Activated naive CD4-positive, alpha-beta T cell treated with anti-CD3 and anti-CD28 coated beads, Interleukin-2, amount 50 U/mL, for 24 hours (primary cell): ENCODE data around the gene CTNND2.

ENCODE experiments used
- H3K27ac Mint-ChIP-seq: one replicate; pipeline ENCODE4 v1.8.0; 2021; ENCODE audit warnings: mild to moderate bottlenecking, mixed read lengths
- H3K27me3 Mint-ChIP-seq: one replicate; pipeline ENCODE4 v1.8.0; 2021; ENCODE audit warnings: mixed read lengths
- H3K36me3 Mint-ChIP-seq: one replicate; pipeline ENCODE4 v1.8.0; 2021; ENCODE audit warnings: mixed read lengths
- H3K4me1 Mint-ChIP-seq: one replicate; pipeline ENCODE4 v1.8.0; 2021; ENCODE audit warnings: mixed read lengths
- H3K4me3 Mint-ChIP-seq: one replicate; pipeline ENCODE4 v1.8.0; 2021; ENCODE audit warnings: mild to moderate bottlenecking, mixed read lengths
- H3K9me3 Mint-ChIP-seq: one replicate; pipeline ENCODE4 v1.8.0; 2021; ENCODE audit warnings: mixed read lengths

The CTNND2 gene

GRCh38 chr5:11683666-11684065, 220.6 kb downstream of the CTNND2 start:
- H3K4me1 Mint-ChIP-seq, result no peaks in the 10 kb centered on the region
- peaks cover 4% of the 10 kb centered on the region for H3K9me3 Mint-ChIP-seq
- no peaks in the 10 kb centered on the region for H3K27me3 Mint-ChIP-seq
- no peak overlapping the region for H3K27ac Mint-ChIP-seq
- no peaks in the 10 kb centered on the region for H3K36me3 Mint-ChIP-seq
- H3K4me3 Mint-ChIP-seq, result no peak overlapping the region

GRCh38 chr5:11681796-11682195, 222.4 kb downstream of the CTNND2 start:
- peaks cover 10% of the 10 kb centered on the region for H3K9me3 Mint-ChIP-seq
- no peak overlapping the region for H3K4me3 Mint-ChIP-seq
- no peaks in the 10 kb centered on the region for H3K27me3 Mint-ChIP-seq
- no peaks in the 10 kb centered on the region for H3K36me3 Mint-ChIP-seq
- no peak overlapping the region for H3K27ac Mint-ChIP-seq
- H3K4me1 Mint-ChIP-seq, result no peaks in the 10 kb centered on the region

- Mint-ChIP-seq H3K9me3 (peaks cover 15% of the 10 kb centered on the region), H3K36me3 (no peaks in the 10 kb centered on the region), H3K4me1 (no peaks in the 10 kb centered on the region), H3K4me3 (no peak overlapping the region), H3K27me3 (no peaks in the 10 kb centered on the region), H3K27ac (no peak overlapping the region)
These were observed 224.6 kb downstream of the CTNND2 start for GRCh38 chr5:11679676-11680075.

GRCh38 chr5:11675184-11675583, 229.1 kb downstream of the CTNND2 start:
- Mint-ChIP-seq H3K36me3 (no peaks in the 10 kb centered on the region), H3K27ac (no peak overlapping the region), H3K4me1 (no peaks in the 10 kb centered on the region), H3K9me3 (peaks cover 15% of the 10 kb centered on the region), H3K4me3 (no peak overlapping the region), H3K27me3 (no peaks in the 10 kb centered on the region)

- no peak overlapping the region for H3K4me3 Mint-ChIP-seq
- no peak overlapping the region for H3K27ac Mint-ChIP-seq
- H3K4me1 Mint-ChIP-seq, result no peaks in the 10 kb centered on the region
- peaks cover 20% of the 10 kb centered on the region for H3K9me3 Mint-ChIP-seq
- H3K27me3 Mint-ChIP-seq, result no peaks in the 10 kb centered on the region
- H3K36me3 Mint-ChIP-seq, result peaks cover 2% of the 10 kb centered on the region
These were observed 231.7 kb downstream of the CTNND2 start for GRCh38 chr5:11672385-11673085.

- H3K27me3 Mint-ChIP-seq, result peaks cover 2% of the 10 kb centered on the region
- H3K4me3 Mint-ChIP-seq, result no peak overlapping the region
- H3K9me3 Mint-ChIP-seq, result no peaks in the 10 kb centered on the region
- H3K4me1 Mint-ChIP-seq, result no peaks in the 10 kb centered on the region
- no peaks in the 10 kb centered on the region for H3K36me3 Mint-ChIP-seq
- H3K27ac Mint-ChIP-seq, result no peak overlapping the region
These were observed 245.9 kb downstream of the CTNND2 start for GRCh38 chr5:11658376-11658775.

GRCh38 chr5:11656916-11657315, 247.3 kb downstream of the CTNND2 start:
- Mint-ChIP-seq H3K4me3 (no peak overlapping the region), H3K27me3 (peaks cover 2% of the 10 kb centered on the region), H3K4me1 (no peaks in the 10 kb centered on the region), H3K27ac (no peak overlapping the region), H3K36me3 (no peaks in the 10 kb centered on the region), H3K9me3 (no peaks in the 10 kb centered on the region)

- Mint-ChIP-seq H3K4me1 (no peaks in the 10 kb centered on the region), H3K9me3 (peaks cover under 1% of the 10 kb centered on the region), H3K27ac (no peak overlapping the region), H3K27me3 (peaks cover 2% of the 10 kb centered on the region), H3K4me3 (no peak overlapping the region), H3K36me3 (no peaks in the 10 kb centered on the region)
These were observed 248.6 kb downstream of the CTNND2 start for GRCh38 chr5:11655681-11656080.

GRCh38 chr5:11650936-11651335, 253.3 kb downstream of the CTNND2 start:
- H3K27ac Mint-ChIP-seq, result no peak overlapping the region
- no peaks in the 10 kb centered on the region for H3K4me1 Mint-ChIP-seq
- H3K36me3 Mint-ChIP-seq, result no peaks in the 10 kb centered on the region
- no peak overlapping the region for H3K4me3 Mint-ChIP-seq
- peaks cover 7% of the 10 kb centered on the region for H3K9me3 Mint-ChIP-seq
- H3K27me3 Mint-ChIP-seq, result no peaks in the 10 kb centered on the region

GRCh38 chr5:11646141-11646540, 258.1 kb downstream of the CTNND2 start:
- H3K27ac Mint-ChIP-seq, result no peak overlapping the region
- H3K4me1 Mint-ChIP-seq, result no peaks in the 10 kb centered on the region
- H3K4me3 Mint-ChIP-seq, result no peak overlapping the region
- H3K9me3 Mint-ChIP-seq, result peaks cover 7% of the 10 kb centered on the region
- no peaks in the 10 kb centered on the region for H3K27me3 Mint-ChIP-seq
- H3K36me3 Mint-ChIP-seq, result no peaks in the 10 kb centered on the region

GRCh38 chr5:11642438-11642837, 261.8 kb downstream of the CTNND2 start:
- Mint-ChIP-seq H3K9me3 (no peaks in the 10 kb centered on the region), H3K4me3 (no peak overlapping the region), H3K27me3 (no peaks in the 10 kb centered on the region), H3K27ac (no peak overlapping the region), H3K4me1 (no peaks in the 10 kb centered on the region), H3K36me3 (no peaks in the 10 kb centered on the region)

GRCh38 chr5:11640158-11640873, 263.9 kb downstream of the CTNND2 start:
- Mint-ChIP-seq H3K4me3 (no peak overlapping the region), H3K4me1 (no peaks in the 10 kb centered on the region), H3K9me3 (no peaks in the 10 kb centered on the region), H3K27ac (no peak overlapping the region), H3K36me3 (no peaks in the 10 kb centered on the region), H3K27me3 (no peaks in the 10 kb centered on the region)

GRCh38 chr5:11622785-11623184, 281.5 kb downstream of the CTNND2 start:
- Mint-ChIP-seq H3K9me3 (peaks cover 12% of the 10 kb centered on the region), H3K4me3 (no peak overlapping the region), H3K4me1 (no peaks in the 10 kb centered on the region), H3K36me3 (no peaks in the 10 kb centered on the region), H3K27me3 (no peaks in the 10 kb centered on the region), H3K27ac (no peak overlapping the region)

- Mint-ChIP-seq H3K4me1 (no peaks in the 10 kb centered on the region), H3K27me3 (no peaks in the 10 kb centered on the region), H3K9me3 (peaks cover 12% of the 10 kb centered on the region), H3K36me3 (no peaks in the 10 kb centered on the region), H3K27ac (no peak overlapping the region), H3K4me3 (no peak overlapping the region)
These were observed 284.1 kb downstream of the CTNND2 start for GRCh38 chr5:11620172-11620571.

GRCh38 chr5:11619339-11620024, 284.8 kb downstream of the CTNND2 start:
- Mint-ChIP-seq H3K4me1 (no peaks in the 10 kb centered on the region), H3K4me3 (no peak overlapping the region), H3K9me3 (peaks cover 12% of the 10 kb centered on the region), H3K27me3 (no peaks in the 10 kb centered on the region), H3K27ac (no peak overlapping the region), H3K36me3 (no peaks in the 10 kb centered on the region)

- no peak overlapping the region for H3K27ac Mint-ChIP-seq
- H3K4me3 Mint-ChIP-seq, result no peak overlapping the region
- H3K9me3 Mint-ChIP-seq, result no peaks in the 10 kb centered on the region
- no peaks in the 10 kb centered on the region for H3K4me1 Mint-ChIP-seq
- no peaks in the 10 kb centered on the region for H3K27me3 Mint-ChIP-seq
- no peaks in the 10 kb centered on the region for H3K36me3 Mint-ChIP-seq
These were observed 287.2 kb downstream of the CTNND2 start for GRCh38 chr5:11617080-11617479.
